Measurements from ENCODE around the gene ABCD4. TPM values are rescaled to one million over a fixed set of nuclear protein-coding genes. Genes with fewer than 3 reads are reported as not detected.
A peak's percentile ranks its signal among the peaks of the same experiment; 100 is the strongest.

The ABCD4 gene
- total RNA-seq, 1 experiment from 2014 or later, result 45.3 TPM

GRCh38 chr14:74257078-74257940 is 45.4 kb downstream of the ABCD4 start:
- H3K9ac ChIP-seq (ENCODE audit: low read length), result no peak overlapping the region
- TF ChIP-seq SP1 (IDR thresholded peaks at IDR 0.05; ENCODE audit: low read depth), result no peak
- peak; percentile 54 for TF ChIP-seq RAD21 (IDR thresholded peaks at IDR 0.05; ENCODE audit: low read depth)
- peak; percentile 83 to 96 (median 89) for TF ChIP-seq CTCF (IDR thresholded peaks at IDR 0.05 in 2 of 3, conservative IDR thresholded peaks at IDR 0.05 in 1 of 3; ENCODE audit: borderline replicate concordance in 1 of 3, insufficient read depth in 1 of 3, low read depth in 2 of 3, low read length in 2 of 3)
- ATAC-seq (peak; percentile 92), DNase-seq (ENCODE audit: low read depth, low spot score) (no peak)
- no peaks in the 10 kb centered on the region for H3K9me2 ChIP-seq (ENCODE audit: insufficient read depth)
- peak overlapping the region; percentile 88 for H3K4me2 ChIP-seq (ENCODE audit: low read length)
- ChIA-PET POLR2A (no interaction called here), RAD21 (ENCODE audit: low non-redundant PET in 1 of 2, low total read pairs in 2 of 2, uncharacterized antibody in 2 of 2, unreplicated experiment in 2 of 2) (interaction anchor here in 1 of 2 experiments (0.7 kb wide), 1 partner anchor 14 kb away, joined by 5 read pairs; no protein-coding TSS in a partner anchor), CTCF (interaction anchor here (0.6 to 2.3 kb wide), 10 partner anchors 9 to 236 kb away, joined by 3 to 14 read pairs (median 4); partner anchors contain the start of gene ISCA2)
- no TSS peak for BruUV-seq (replicated peaks)
- no peaks in the 10 kb centered on the region for H3K79me2 ChIP-seq (ENCODE audit: insufficient read depth, low read length)
- peak overlapping the region; percentile 95 for H2AFZ ChIP-seq (ENCODE audit: low read depth, low read length, poor library complexity, severe bottlenecking)
- intact Hi-C loops (cut with micrococcal nuclease), result no loop called here
- H3K4me1 ChIP-seq (ENCODE audit: control insufficient read depth in 1 of 2, insufficient read depth in 2 of 2, low read length in 2 of 2), result peaks cover 0 to 12% of the 10 kb centered on the region in 2 experiments; a peak in 3 of 4 replicates
- H3K36me3 ChIP-seq (ENCODE audit: control insufficient read depth in 1 of 2, insufficient read depth in 2 of 2, low read length in 2 of 2), result no peaks in the 10 kb centered on the region
- no peaks in the 10 kb centered on the region for H3K9me3 ChIP-seq (ENCODE audit: control insufficient read depth in 1 of 2, insufficient read depth in 1 of 2, low read depth in 1 of 2, low read length in 2 of 2)
- no peaks in the 10 kb centered on the region for H4K20me1 ChIP-seq (ENCODE audit: insufficient read depth)
- peak overlapping the region; percentile 35 to 54 for H3K4me3 ChIP-seq (replicated peaks in 1 of 2; ENCODE audit: low read depth in 1 of 2, low read length in 2 of 2)
- no peak overlapping the region for H3K27ac ChIP-seq (ENCODE audit: low read depth, low read length)
- H3K27me3 ChIP-seq (ENCODE audit: insufficient read depth, low read length), result no peaks in the 10 kb centered on the region

GRCh38 chr14:74255281-74255680 is 47.5 kb downstream of the ABCD4 start:
- no TSS peak for BruUV-seq (replicated peaks)

More at GRCh38 chr14:74255281-74255680, 47.5 kb downstream of the ABCD4 start:
- intact Hi-C loops (cut with micrococcal nuclease), result no loop called here
- ATAC-seq, result no peak
- Histone ChIP-seq H3K27me3 (ENCODE audit: insufficient read depth, low read length) (no peaks in the 10 kb centered on the region), H4K20me1 (ENCODE audit: insufficient read depth) (no peaks in the 10 kb centered on the region), H3K4me1 (ENCODE audit: control insufficient read depth in 1 of 2, insufficient read depth in 2 of 2, low read length in 2 of 2) (peaks cover 2 to 21% of the 10 kb centered on the region in 2 experiments; a peak in 3 of 4 replicates), H3K4me3 (replicated peaks in 1 of 2; ENCODE audit: low read depth in 1 of 2, low read length in 2 of 2) (no peak overlapping the region), H3K79me2 (ENCODE audit: insufficient read depth, low read length) (no peaks in the 10 kb centered on the region), H2AFZ (ENCODE audit: low read depth, low read length, poor library complexity, severe bottlenecking) (no peak overlapping the region), H3K36me3 (ENCODE audit: control insufficient read depth in 1 of 2, insufficient read depth in 2 of 2, low read length in 2 of 2) (no peaks in the 10 kb centered on the region), H3K27ac (ENCODE audit: low read depth, low read length) (no peak overlapping the region), H3K9me3 (ENCODE audit: control insufficient read depth in 1 of 2, insufficient read depth in 1 of 2, low read depth in 1 of 2, low read length in 2 of 2) (no peaks in the 10 kb centered on the region), H3K4me2 (ENCODE audit: low read length) (no peak overlapping the region), H3K9ac (ENCODE audit: low read length) (no peak overlapping the region), H3K9me2 (ENCODE audit: insufficient read depth) (no peaks in the 10 kb centered on the region)
- ChIA-PET RAD21 (ENCODE audit: low non-redundant PET in 1 of 2, low total read pairs in 2 of 2, uncharacterized antibody in 2 of 2, unreplicated experiment in 2 of 2) (no interaction called here), POLR2A (no interaction called here), CTCF (interaction anchor here (1.6 kb wide), 1 partner anchor 15 kb away, joined by 3 read pairs; no protein-coding TSS in a partner anchor)
- no peak for TF ChIP-seq ZBTB33 (IDR thresholded peaks at IDR 0.05; ENCODE audit: extremely low read depth, insufficient replicate concordance, low read length)
- TF ChIP-seq MAX (IDR thresholded peaks at IDR 0.05), result no peak
- TF ChIP-seq ELF1 (IDR thresholded peaks at IDR 0.05; ENCODE audit: borderline replicate concordance, low read depth), result no peak
- TF ChIP-seq TCF7L2 (IDR thresholded peaks at IDR 0.05; ENCODE audit: borderline replicate concordance, extremely low read depth, insufficient read depth, insufficient read length), result no peak
- no peak for TF ChIP-seq SIN3A (IDR thresholded peaks at IDR 0.05; ENCODE audit: low read depth)
- no peak for TF ChIP-seq POLR2A (IDR thresholded peaks at IDR 0.05; ENCODE audit: borderline replicate concordance, extremely low read depth, insufficient read depth, insufficient read length)
- DNase-seq (ENCODE audit: low read depth, low spot score), result no peak
